HG03196 (cell line): ENCODE measurements around the gene CRIM1.
"Not testable (repeated sequence)": the region's sequence is repeated elsewhere in the genome, so short reads cannot be mapped to it uniquely, and the experiment has no call there.

Source experiments
- ATAC-seq: cut with Tn5 transposase; IDR thresholded peaks from one replicate; pipeline ENCODE4 v1.9.1; 2021; ENCODE audit not compliant: unreplicated experiment

Gene CRIM1, protein sequence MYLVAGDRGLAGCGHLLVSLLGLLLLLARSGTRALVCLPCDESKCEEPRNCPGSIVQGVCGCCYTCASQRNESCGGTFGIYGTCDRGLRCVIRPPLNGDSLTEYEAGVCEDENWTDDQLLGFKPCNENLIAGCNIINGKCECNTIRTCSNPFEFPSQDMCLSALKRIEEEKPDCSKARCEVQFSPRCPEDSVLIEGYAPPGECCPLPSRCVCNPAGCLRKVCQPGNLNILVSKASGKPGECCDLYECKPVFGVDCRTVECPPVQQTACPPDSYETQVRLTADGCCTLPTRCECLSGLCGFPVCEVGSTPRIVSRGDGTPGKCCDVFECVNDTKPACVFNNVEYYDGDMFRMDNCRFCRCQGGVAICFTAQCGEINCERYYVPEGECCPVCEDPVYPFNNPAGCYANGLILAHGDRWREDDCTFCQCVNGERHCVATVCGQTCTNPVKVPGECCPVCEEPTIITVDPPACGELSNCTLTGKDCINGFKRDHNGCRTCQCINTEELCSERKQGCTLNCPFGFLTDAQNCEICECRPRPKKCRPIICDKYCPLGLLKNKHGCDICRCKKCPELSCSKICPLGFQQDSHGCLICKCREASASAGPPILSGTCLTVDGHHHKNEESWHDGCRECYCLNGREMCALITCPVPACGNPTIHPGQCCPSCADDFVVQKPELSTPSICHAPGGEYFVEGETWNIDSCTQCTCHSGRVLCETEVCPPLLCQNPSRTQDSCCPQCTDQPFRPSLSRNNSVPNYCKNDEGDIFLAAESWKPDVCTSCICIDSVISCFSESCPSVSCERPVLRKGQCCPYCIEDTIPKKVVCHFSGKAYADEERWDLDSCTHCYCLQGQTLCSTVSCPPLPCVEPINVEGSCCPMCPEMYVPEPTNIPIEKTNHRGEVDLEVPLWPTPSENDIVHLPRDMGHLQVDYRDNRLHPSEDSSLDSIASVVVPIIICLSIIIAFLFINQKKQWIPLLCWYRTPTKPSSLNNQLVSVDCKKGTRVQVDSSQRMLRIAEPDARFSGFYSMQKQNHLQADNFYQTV

DNA sequence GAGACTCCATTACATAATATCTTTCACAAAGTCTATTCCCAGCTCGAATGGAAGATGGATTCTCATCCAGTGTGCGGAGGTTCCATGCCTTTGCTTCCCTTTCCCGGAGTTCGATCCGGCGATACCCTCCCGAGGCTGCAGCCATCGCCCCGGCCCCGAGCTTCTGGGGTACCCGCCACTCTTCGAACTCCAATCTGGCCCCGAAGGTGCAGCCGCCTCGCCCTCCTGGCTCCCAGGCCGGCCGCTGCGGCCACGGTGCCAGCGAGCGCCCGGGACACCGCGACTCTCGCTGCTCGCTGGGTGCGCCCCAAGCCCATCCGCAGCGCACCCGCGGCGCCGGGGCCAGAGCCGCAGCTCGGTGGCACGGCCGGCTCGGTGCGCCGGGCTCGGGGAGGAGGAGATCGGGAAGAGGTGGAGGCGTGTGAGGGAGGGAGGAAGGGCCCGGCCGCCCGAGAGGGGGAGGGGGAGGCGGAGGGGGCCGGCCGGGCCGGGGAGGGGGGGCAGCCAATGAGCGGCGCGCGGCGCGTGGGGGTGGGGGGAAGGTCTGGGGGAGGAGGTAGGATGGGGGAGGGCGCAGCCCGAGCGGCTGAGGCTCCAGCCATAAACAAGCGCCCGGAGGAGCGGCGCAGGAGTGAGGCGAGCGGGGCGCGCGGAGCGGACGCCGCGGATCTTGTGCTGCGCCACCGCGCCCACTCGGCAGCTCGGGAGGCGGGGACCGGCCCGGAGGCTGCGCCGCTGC is at the start of gene CRIM1:
Gene CRIM1 (plus strand): TSS at position 628 of the 739 bp plus-strand sequence. CDS start 515 bp downstream, outside the sequence.
- peak; percentile 33 for ATAC-seq

DNA sequence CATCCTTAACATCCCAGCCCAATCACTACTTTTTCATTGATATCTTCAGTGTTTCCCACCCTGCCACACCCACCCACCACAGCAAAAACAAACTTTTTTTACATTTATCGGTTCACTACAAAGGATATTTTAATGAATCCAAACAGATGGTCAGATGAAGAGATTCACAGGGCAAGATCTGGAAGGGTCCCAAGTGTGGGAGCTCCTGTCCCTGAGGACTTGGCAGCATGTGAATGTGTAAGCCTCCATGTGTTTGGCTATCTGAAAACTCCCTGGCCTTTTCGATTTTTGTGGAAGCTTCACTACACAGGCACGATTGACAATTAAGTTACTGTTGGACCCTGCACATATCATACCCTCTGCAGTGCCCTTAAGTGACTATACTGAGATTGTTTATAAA is 48.1 kb upstream of the CRIM1 start:
- ATAC-seq, result no peak

DNA sequence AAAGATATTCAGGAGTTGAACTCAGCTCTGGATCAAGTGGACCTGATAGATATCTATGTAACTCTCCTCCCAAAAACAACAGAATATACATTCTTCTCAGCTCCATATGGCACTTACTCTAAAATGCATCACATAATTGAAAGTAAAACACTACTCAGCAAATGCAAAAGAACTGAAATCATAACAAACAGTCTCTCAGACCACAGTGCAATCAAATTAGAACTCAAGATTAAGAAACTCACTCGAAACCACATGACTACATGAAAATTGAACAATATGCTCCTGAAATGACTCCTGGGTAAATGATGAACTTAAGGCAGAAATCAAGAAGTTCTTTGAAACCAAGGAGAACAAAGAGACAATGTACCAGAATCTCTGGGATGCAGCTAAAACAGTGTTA is 45.1 kb upstream of the CRIM1 start:
- ATAC-seq, result not testable (repeated sequence)

DNA sequence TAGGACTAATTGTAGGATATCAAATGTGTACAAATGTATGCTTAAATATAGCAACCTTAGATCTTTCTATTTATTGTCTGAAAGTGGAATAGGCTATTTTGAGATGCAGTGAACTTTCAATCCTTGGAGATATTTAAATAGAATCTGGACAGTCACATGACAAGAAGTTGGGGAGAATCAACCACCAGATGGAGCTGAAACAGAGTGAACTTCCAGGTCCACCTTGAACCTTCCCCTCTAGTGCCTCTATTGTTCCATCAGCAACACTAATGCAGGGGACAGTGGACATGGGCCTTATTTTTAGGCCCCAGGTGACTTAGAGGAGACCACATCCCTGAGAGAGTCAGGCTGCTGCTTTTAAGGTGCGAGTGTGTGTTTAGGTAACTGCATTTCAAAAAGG is 37.0 kb upstream of the CRIM1 start:
- ATAC-seq, result no peak

DNA sequence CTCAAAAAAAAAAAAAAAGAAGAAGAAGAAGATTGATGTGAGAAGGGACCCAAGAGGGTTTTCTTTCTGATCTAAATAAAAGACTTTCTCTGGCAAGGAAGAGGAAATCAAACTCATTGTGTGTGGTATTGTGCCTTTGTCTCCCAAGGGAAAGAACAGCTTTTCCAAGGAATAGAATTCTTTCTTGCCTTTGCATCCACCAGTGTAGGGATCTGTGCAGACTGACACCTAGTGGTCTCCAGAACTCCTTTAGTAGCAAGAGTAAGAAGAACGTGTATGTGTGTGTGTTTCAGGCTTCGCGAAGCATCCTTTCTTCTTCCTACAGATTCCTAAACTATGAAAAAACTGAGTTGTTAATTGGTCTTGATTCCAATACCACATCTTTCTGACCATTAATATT is 33.5 kb upstream of the CRIM1 start:
- ATAC-seq, result no peak

DNA sequence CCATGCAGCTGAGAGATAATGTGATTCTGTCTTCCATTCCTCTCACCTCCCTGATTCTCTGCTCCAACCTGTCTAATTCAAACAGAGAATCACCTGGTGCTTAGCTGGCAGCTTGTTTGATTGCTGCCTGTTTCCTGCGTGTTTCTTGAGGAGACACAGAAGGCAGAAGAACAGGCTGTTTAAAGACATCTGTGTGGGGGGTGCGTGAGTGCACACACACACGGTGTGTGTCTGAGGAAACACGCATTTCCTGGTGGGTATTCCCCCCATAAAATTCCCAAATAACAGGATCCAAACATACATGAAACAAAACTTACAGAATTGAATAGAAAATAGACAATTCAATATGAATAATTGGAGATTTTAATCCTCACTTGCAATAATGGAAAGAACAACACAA is 29.3 kb upstream of the CRIM1 start:
- no peak for ATAC-seq

DNA sequence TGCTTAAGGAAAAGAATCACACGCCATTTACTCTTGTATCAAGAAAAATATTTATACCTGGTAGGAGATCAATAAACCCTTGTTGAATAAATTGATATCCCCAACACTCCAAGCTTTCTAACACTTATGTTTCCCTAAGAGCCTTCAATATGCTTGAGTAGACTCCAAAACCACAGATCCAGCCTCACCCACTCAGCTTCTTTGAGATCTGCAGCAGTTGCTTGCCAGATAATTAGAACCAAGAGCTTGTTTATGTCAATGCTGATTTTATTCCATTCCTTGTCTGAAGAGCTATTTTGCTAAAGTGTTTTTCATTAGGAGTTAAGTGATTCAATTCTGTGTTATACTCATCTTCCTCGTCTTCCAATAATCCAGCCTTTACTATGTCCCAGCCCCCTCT is 26.3 kb upstream of the CRIM1 start:
- no peak for ATAC-seq

DNA sequence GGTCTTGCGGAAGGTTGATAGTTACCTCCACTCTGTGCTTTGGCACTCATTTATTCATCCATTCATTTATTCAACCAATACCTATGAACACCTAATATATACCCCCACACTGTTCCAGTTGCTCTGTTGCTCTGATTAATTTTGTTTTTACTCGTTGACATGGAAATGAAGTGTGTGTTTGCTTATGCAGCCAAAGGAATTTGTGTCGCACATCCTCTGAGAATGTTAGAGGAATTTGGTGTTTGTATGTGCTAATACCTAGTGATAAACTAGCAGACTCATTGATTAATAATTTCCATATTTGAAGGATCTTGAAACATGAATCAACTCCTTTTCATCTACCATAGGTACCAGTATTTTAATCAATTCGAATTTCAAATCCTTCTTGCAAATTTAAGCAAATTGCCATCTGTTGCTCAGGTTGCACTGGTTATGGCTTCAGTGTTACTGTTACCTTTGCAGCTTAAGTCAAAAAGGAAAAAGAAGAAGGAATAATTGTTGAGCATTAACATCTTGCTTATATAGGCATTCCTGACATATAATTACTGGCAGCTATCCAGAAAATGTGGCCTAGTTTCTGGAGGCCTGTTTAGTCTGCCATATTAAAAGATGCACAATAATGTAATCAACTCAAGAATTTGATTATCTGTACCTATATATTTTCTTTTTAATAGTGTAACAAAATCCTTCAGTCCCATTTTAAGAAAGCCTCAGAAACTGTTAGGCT is 25.7 kb upstream of the CRIM1 start:
- no peak for ATAC-seq

DNA sequence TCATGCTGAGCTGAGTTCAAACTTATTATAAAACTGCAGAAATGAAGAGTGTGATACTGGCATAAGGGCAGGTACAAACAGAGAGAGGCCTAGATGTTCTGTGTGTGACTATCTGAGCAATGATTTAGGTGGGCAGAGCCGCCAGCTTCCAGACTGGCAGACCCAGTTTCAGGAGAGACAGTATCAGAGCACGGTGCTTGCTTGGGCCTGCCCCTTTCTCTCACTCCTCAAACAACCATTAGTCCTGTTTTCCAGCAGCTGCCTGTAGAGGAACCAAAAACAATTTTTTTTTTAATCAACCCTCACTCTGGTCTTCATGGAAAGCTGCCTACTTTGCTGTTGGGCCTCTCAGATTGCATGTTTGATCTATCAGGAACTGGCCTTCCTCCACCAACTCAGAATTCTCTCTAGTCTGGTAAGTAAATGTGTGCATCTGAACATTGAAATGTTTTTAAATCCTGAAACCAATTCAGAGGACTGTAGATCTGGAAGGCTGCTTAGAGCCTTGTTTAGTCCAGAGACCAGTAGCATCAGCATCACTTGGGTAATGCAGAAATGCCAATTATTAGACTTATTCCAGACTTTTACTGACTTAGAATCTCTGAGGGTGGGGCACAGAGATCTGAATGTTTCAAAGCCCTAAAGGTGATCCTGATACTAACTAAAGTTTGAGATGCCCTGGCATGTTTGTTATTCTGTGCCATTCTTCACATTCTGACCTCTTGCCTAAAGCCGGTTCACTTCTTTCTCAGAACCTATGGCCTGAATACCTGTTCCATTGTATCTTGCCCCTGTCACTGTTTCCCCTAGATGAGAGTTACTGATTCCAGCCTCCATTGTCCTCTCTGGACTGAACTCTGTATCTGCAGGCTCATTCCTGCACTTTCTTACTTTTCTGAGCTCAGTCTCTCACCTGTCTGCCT is 24.8 kb upstream of the CRIM1 start:
- ATAC-seq, result no peak

DNA sequence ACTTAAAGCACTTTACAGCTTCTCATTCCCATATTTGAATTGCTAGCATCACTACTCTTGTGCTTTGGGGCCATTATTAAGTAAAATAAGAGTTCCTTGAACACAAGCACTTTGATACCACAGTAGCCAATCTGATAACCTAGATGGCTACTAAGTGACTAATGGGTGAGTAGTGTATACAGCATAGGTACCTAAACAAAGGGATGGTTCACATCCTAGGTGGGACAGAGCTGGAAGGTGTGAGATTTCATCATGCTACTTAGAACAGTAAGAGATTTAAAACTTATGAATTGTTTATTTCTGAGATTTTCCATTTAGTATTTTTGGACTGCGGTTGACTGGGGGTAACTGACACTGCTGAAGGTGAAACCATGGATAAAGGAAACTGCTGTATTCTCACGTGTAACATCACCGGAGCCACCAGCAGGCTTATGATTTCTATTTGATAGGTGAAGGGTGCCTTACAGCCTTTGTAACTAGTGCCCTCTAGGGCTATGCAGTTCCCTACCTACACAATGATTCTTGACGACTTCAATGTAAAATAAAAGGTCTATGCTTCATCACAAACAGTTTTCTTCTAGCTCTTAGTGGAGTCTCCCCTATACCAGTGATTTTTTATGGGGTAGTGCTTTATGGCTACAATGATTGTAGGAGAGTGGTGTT is 22.1 kb upstream of the CRIM1 start:
- no peak for ATAC-seq

DNA sequence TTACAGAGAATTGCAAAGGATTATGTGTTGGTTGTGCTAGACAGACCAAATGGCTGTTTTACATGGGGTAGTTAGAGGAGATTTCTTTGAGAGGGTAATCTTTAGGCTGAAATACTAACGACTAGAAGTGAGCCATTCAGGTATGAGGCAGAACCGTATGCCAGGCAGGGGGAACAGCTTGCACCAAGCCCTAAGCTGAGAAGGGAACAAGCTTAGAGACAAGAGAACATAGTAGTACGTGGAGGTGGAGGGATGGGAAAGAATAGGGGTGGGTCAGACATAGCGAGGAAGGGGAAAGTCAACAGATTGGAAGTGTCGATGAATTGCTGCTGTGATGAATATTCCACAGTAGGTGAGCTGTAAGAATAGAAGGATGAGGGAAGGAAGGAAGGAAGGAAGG is 20.0 kb upstream of the CRIM1 start:
- ATAC-seq, result no peak

DNA sequence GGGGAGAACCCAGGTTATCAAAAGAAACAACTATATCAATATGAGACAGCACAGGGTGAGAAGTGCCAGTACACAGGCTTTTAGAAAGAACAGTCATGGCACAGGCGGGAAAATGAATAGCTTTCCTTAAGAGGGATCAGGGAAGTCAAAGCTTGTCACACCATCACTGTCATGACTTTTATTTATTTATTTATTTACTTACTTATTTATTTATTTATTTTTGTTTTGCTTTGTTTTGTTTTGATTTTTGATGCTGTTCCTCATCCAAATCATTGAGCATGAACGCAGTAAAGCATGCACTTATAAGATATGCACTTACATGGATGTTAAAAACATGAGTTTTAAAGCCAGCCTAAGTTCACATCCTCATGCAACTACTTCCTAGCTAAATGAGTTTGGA is 19.3 kb upstream of the CRIM1 start:
- ATAC-seq, result no peak

DNA sequence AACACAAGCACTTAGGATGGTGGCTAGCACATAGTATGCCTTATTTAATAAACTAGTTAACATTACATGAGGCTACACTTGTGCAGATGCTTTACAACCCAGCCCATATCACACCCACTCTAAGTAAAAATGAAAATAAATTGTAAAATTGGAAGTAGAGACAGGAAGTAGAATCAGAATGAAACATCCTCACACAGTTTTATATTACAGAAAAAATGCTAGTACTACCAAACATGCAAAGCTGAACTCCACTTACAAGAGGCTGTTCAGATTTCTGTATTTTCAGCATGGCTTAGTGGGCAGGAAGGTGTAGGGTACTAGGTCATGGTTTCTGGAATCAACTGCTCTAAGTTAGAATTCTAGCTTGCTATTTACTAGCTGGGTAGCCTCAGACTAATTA is 18.2 kb upstream of the CRIM1 start:
- peak; percentile 74 for ATAC-seq

DNA sequence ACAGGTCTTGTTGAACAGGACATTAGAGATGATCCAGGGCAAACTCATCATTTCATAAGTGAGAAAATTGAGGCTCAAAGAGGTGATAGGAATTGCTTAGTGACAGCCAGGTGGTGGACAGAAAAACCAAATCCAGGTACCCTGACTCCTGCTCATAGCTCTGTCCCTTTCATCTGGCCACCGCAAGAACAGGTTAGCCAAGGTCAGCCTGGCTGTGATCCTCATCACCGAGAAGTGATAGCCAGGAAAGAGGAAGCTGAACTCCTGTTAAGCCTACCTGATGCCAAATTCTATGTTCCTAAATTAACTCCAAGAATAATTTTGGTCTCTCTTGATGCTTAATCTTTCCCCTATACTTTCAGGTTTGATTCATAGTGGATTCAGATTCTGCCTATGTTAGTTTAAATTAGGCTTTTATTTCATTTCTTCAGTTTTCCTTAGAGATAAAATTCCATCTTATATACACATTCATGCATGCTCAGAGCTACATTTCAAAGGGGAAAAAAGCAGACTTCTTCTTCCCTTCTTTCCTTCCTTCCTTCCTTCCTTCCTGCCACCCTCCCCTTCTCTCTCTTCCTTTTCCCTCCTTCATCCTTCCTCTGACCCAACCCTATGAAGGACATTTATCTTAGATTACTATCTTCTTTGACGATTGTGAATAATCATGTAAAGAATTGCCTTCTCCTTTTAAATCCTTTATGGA is 17.3 kb upstream of the CRIM1 start:
- ATAC-seq, result no peak

DNA sequence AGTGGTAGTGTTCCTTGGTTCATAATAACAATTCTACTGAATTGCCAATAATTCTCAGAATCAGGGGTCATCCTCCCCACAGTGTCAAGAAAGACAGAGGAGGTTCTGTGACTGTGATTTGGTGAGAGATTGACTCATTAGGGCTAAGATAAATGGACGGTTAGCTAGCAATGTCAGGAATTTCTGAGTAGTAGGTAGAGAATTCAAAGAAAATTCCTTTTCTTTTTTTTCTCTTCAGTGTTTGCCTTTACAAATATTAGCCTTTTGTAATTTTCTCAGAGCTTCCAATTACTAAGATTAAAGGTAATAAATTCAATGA is 16.8 kb upstream of the CRIM1 start:
- ATAC-seq, result no peak

DNA sequence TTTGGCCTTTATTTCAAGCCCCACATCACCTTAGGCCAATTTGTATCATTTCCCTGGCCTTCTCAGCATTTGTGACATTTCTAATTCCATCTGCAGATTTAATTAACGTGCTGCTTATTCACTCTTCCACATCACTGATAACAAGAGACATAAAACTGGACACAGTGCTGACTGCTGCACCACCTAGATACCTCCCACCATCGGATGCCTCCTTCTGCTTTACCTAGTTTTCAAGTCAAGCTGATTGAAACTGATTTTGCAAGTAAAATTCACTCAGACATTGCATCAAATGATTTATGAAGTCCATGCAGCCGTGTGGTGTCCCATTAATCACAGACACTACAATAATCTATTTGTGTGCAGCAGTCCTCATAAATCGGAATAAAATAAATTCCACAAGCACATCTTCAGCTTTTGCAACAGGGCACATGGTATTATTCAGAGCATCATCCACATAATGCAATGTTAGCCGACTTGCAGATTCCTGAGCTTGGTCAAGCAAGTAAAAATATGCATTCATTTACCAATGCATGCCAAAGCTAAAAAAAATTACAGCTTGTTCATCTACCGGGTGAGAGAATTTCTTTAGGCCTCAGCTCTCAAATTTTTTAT is 15.9 kb upstream of the CRIM1 start:
- ATAC-seq, result no peak

DNA sequence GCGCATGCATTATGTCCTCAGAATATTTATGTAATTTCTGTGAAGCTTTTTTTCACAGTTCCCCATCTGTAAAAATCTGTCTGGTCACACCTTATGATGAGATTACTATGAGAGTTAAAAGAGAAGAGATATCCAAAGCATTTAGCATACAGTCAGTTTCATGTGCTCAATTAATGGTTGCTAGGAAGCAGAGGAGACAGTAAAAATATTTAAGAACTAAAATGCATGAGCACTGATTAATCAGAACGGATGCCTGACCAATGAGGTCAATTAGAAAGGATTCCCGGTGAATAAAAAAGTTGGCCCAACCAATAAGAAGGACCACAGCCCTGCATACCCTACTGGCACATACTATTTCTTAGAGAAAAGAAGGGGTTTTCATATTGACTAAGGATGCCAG is 12.0 kb upstream of the CRIM1 start:
- no peak for ATAC-seq

DNA sequence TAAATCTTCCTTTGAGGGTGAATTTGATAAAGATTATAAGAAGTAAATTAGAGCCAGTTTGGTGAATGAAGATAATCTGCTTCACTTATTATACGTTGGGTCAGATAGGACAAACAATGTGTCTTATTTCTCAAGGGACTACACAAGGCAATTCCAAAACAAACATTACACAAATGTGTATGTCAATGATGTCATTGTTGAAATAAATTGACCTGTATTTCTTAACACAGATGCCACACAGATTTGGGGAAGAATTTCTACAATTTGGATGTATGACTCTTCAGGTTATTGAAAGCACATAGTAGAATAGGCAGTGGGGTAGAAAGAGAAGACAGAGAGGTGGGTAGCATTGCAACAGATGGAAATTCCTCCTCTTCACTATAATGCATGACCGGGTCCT is 6.9 kb upstream of the CRIM1 start:
- no peak for ATAC-seq
